SK-N-DZ (cell line): ENCODE measurements around the gene ZNF394.

ENCODE experiments used
- DNase-seq: peaks from one replicate; pipeline ENCODE4 v3.0.0-alpha.2; 2015; ENCODE audit warnings: low spot score

ZNF394 gene

GRCh38 chr7:99452541-99452940, 47.5 kb downstream of the ZNF394 start:
- DNase-seq = no peak

DNA sequence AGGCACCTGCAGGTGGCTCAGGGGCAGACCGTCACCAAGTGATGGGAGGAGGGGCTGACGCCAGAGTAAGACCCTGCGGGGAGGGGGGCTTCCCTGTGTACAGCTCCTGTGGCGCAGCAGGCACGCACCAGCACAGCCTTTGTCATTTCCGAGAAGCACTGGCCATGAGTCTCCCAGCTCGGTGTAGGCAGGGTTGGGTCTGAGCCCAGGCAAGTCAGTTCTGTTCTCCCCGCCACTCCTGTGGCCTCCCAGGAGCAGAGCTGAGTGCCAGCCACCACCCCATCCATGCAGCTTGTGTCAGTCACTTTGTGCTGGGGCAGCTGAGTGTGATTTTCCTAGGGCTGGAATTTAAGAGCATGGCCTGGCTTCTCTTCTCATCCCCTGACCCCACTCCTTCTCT, 48.1 kb downstream of the ZNF394 start:
- no peak for DNase-seq

DNA sequence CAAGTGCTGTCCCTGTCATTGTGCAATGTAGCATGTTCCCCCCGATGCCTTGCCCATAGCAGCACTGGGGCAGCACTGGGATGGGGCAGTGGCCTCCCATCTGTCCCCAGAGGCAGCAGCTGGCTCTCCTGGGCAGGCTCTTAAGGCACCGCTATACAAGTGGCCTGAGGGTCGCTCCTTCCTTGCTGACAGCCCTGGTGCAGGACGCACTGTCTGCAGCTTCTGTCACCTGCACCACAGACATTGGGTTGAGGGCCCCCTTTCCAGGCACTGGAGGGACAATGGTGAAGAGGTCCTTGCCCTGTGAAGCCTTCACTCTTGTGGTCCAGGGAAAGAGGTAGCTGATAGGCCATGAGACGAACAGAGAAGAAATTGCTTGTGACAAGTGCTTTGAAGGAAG, 50.8 kb downstream of the ZNF394 start:
- no peak for DNase-seq

GRCh38 chr7:99448855-99449254, 51.2 kb downstream of the ZNF394 start:
- no peak for DNase-seq

DNA sequence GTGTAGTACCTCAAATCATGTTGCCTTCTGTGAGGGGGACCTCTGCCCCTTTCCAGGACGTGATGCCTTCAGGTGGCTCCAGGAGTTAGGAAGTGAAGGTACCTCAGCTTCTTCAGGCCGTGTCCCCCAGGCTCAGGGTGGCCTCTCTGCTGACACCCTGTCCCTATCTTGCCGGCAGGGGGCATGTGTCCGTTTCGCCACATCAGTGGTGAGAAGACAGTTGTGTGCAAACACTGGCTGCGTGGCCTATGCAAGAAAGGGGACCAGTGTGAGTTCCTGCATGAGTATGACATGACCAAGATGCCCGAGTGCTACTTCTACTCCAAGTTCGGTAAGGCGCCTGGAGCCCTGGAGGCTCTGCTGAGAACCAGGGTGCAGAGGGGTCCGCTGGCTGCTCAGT, 52.1 kb downstream of the ZNF394 start:
- no peak for DNase-seq

GRCh38 chr7:99446096-99446495, 54.0 kb downstream of the ZNF394 start:
- no peak for DNase-seq
